ACC112 (cell line): ENCODE results near the gene IL1A.

Experiments used
- H2AFZ ChIP-seq: fragments of 200-600 bp; sonication (generic); one replicate; pipeline ENCODE4 v1.6.0; 2017; ENCODE audit warnings: antibody characterized with exemption, low read length; ENCODE audit not compliant: unreplicated experiment
- H3K27ac ChIP-seq: fragments of 200-600 bp; sonication (generic); 2 replicates; pipeline ENCODE4 v1.5.1; 2014; ENCODE audit warnings: low read depth, mild to moderate bottlenecking, antibody characterized with exemption, low read length, moderate library complexity
- H3K27me3 ChIP-seq: fragments of 200-600 bp; sonication (generic); 2 replicates; pipeline ENCODE4 v1.6.1; 2014; ENCODE audit warnings: mild to moderate bottlenecking, antibody characterized with exemption, low read length, moderate library complexity, mixed read lengths; ENCODE audit not compliant: insufficient read depth
- H3K36me3 ChIP-seq: fragments of 200-600 bp; sonication (generic); 2 replicates; pipeline ENCODE4 v1.6.1; 2016; ENCODE audit warnings: mild to moderate bottlenecking, antibody characterized with exemption, low read length, moderate library complexity, mixed read lengths; ENCODE audit not compliant: insufficient read depth
- H3K4me1 ChIP-seq: fragments of 200-600 bp; sonication (generic); one replicate; pipeline ENCODE4 v1.6.1; 2016; ENCODE audit warnings: low read length, mixed read lengths; ENCODE audit not compliant: insufficient read depth, unreplicated experiment, control insufficient read depth
- H3K4me3 ChIP-seq: fragments of 200-600 bp; sonication (generic); 2 replicates; pipeline ENCODE4 v1.5.1; 2014; ENCODE audit warnings: mild to moderate bottlenecking, low read depth, low read length
- H3K79me2 ChIP-seq: fragments of 200-600 bp; sonication (generic); one replicate; pipeline ENCODE4 v1.6.0; 2016; ENCODE audit warnings: low read length; ENCODE audit not compliant: control insufficient read depth, unreplicated experiment, insufficient read depth

The IL1A gene

GRCh38 chr2:112737542-112738232 lies 46.6 kb downstream of the IL1A start:
- H2AFZ ChIP-seq, result no peak overlapping the region
- H3K27ac ChIP-seq, result peak overlapping the region; percentile 18; the same call in 1 of the 2 replicates
- H3K79me2 ChIP-seq, result no peaks in the 10 kb centered on the region
- peaks cover 18% of the 10 kb centered on the region for H3K36me3 ChIP-seq
- no peaks in the 10 kb centered on the region for H3K27me3 ChIP-seq
- no peak overlapping the region for H3K4me3 ChIP-seq
- peaks cover 13% of the 10 kb centered on the region for H3K4me1 ChIP-seq

GRCh38 chr2:112733871-112734270 lies 50.4 kb downstream of the IL1A start:
- H3K4me3 ChIP-seq, result no peak overlapping the region
- H3K36me3 ChIP-seq, result no peaks in the 10 kb centered on the region; the same call in none of the 2 replicates
- no peaks in the 10 kb centered on the region for H3K27me3 ChIP-seq
- H3K4me1 ChIP-seq, result peaks cover 13% of the 10 kb centered on the region
- no peaks in the 10 kb centered on the region for H3K79me2 ChIP-seq
- no peak overlapping the region for H2AFZ ChIP-seq
- no peak overlapping the region for H3K27ac ChIP-seq

GRCh38 chr2:112733456-112733855 lies 50.8 kb downstream of the IL1A start:
- no peaks in the 10 kb centered on the region; the same call in none of the 2 replicates for H3K36me3 ChIP-seq
- H2AFZ ChIP-seq, result no peak overlapping the region
- H3K4me1 ChIP-seq, result peaks cover 13% of the 10 kb centered on the region
- H3K27ac ChIP-seq, result no peak overlapping the region
- H3K79me2 ChIP-seq, result no peaks in the 10 kb centered on the region
- no peak overlapping the region for H3K4me3 ChIP-seq
- no peaks in the 10 kb centered on the region for H3K27me3 ChIP-seq

- no peak overlapping the region for H3K27ac ChIP-seq
Measured at GRCh38 chr2:112731479-112731878, 52.8 kb downstream of the IL1A start.

GRCh38 chr2:112730791-112731190 lies 53.5 kb downstream of the IL1A start:
- Histone ChIP-seq H3K27ac (no peak overlapping the region), H3K36me3 (no peaks in the 10 kb centered on the region), H2AFZ (no peak overlapping the region), H3K27me3 (no peaks in the 10 kb centered on the region), H3K79me2 (no peaks in the 10 kb centered on the region), H3K4me3 (no peak overlapping the region), H3K4me1 (peaks cover 3% of the 10 kb centered on the region)

More at GRCh38 chr2:112731479-112731878, 52.8 kb downstream of the IL1A start:
- Histone ChIP-seq H3K27me3 (no peaks in the 10 kb centered on the region), H3K36me3 (no peaks in the 10 kb centered on the region), H3K4me3 (no peak overlapping the region), H2AFZ (no peak overlapping the region), H3K4me1 (peaks cover 1% of the 10 kb centered on the region), H3K79me2 (no peaks in the 10 kb centered on the region)

GRCh38 chr2:112730216-112730615 lies 54.1 kb downstream of the IL1A start:
- Histone ChIP-seq H3K27me3 (no peaks in the 10 kb centered on the region), H3K36me3 (no peaks in the 10 kb centered on the region), H3K27ac (no peak overlapping the region), H3K79me2 (no peaks in the 10 kb centered on the region), H2AFZ (no peak overlapping the region), H3K4me3 (no peak overlapping the region), H3K4me1 (peaks cover 3% of the 10 kb centered on the region)

- no peaks in the 10 kb centered on the region for H3K79me2 ChIP-seq
- H3K4me1 ChIP-seq, result peaks cover 3% of the 10 kb centered on the region
- no peaks in the 10 kb centered on the region for H3K36me3 ChIP-seq
- H3K27ac ChIP-seq, result no peak overlapping the region
- H3K4me3 ChIP-seq, result no peak overlapping the region
- H3K27me3 ChIP-seq, result no peaks in the 10 kb centered on the region
- H2AFZ ChIP-seq, result no peak overlapping the region
Measured at GRCh38 chr2:112728378-112729175, 55.7 kb downstream of the IL1A start.

- no peaks in the 10 kb centered on the region for H3K79me2 ChIP-seq
- no peaks in the 10 kb centered on the region for H3K36me3 ChIP-seq
- no peaks in the 10 kb centered on the region for H3K27me3 ChIP-seq
- H3K4me1 ChIP-seq, result peaks cover 3% of the 10 kb centered on the region
- H3K27ac ChIP-seq, result no peak overlapping the region
- no peak overlapping the region for H3K4me3 ChIP-seq
- H2AFZ ChIP-seq, result no peak overlapping the region
Measured at GRCh38 chr2:112728029-112728362, 56.3 kb downstream of the IL1A start.

GRCh38 chr2:112727276-112728028 lies 56.8 kb downstream of the IL1A start:
- Histone ChIP-seq H3K36me3 (no peaks in the 10 kb centered on the region), H3K4me1 (peaks cover 3% of the 10 kb centered on the region), H2AFZ (no peak overlapping the region)

GRCh38 chr2:112726487-112727190 lies 57.7 kb downstream of the IL1A start:
- Histone ChIP-seq H3K4me3 (no peak overlapping the region), H3K27ac (no peak overlapping the region), H3K4me1 (peaks cover 3% of the 10 kb centered on the region), H3K79me2 (no peaks in the 10 kb centered on the region), H2AFZ (peak overlapping the region; percentile 63), H3K27me3 (no peaks in the 10 kb centered on the region), H3K36me3 (no peaks in the 10 kb centered on the region)

More at GRCh38 chr2:112727276-112728028, 56.8 kb downstream of the IL1A start:
- no peak overlapping the region for H3K4me3 ChIP-seq
- no peaks in the 10 kb centered on the region for H3K79me2 ChIP-seq
- H3K27ac ChIP-seq, result no peak overlapping the region
- no peaks in the 10 kb centered on the region for H3K27me3 ChIP-seq
